Measurements from ENCODE around the gene OR2T10.

- no peak for TF ChIP-seq POLR2AphosphoS5 (IDR thresholded peaks at IDR 0.05; ENCODE audit: low read depth, low read length)
- TF ChIP-seq POLR2A (IDR thresholded peaks at IDR 0.05; ENCODE audit: low read depth, low read length) = no peak
Observed at GRCh38 chr1:248597589-248597988, at the start of gene OR2T10.
